A673 (cell line): ENCODE measurements around the gene AREL1. TPM values are rescaled to one million over a fixed set of nuclear protein-coding genes. Genes with fewer than 3 reads are reported as not detected.

Experiments used
- BruUV-seq: library from RNA; stranded (reverse); fragments of 400-500 nt; replicated peaks from 2 replicates; lab custom pipeline; 2021; lab: Mats Ljungman, UMichigan
- CTCF ChIA-PET: fragments of 300-600 bp; sonication (Branson Sonifier 250); formaldehyde crosslinking; loops from one replicate; lab custom pipeline; 2022; ENCODE audit warnings: antibody characterized with exemption; lab: Charles Lee
- POLR2A ChIA-PET: fragments of 300-600 bp; sonication (Branson Sonifier 250); formaldehyde crosslinking; loops from one replicate; lab custom pipeline; 2022; ENCODE audit warnings: antibody characterized with exemption; ENCODE audit not compliant: low non-redundant PET; lab: Charles Lee
- DNase-seq: peaks from one replicate; pipeline ENCODE4 v3.0.0-alpha.2; 2015; ENCODE audit warnings: low spot score
- H3K27ac ChIP-seq: fragments of 200-600 bp; sonication (generic); 2 replicates; pipeline ENCODE4 v1.5.1; 2016; ENCODE audit warnings: mixed run types, low read depth, mild to moderate bottlenecking, mixed read lengths, antibody characterized with exemption, low read length; ENCODE audit not compliant: poor library complexity, severe bottlenecking
- H3K27me3 ChIP-seq: fragments of 200-600 bp; sonication (generic); replicated peaks from 2 replicates; pipeline ENCODE4 v1.6.1; 2017; ENCODE audit warnings: mixed run types, low read depth, mild to moderate bottlenecking, mixed read lengths, antibody characterized with exemption, low read length; ENCODE audit not compliant: insufficient read depth, poor library complexity
- H3K36me3 ChIP-seq: fragments of 200-600 bp; sonication (generic); 2 replicates; pipeline ENCODE4 v1.6.1; 2016; ENCODE audit warnings: mixed run types, mild to moderate bottlenecking, mixed read lengths, antibody characterized with exemption, low read length; ENCODE audit not compliant: insufficient read depth, poor library complexity, severe bottlenecking
- H3K4me1 ChIP-seq: fragments of 200-600 bp; sonication (generic); 2 replicates; pipeline ENCODE4 v1.6.1; 2017; ENCODE audit warnings: mixed run types, mild to moderate bottlenecking, mixed read lengths, antibody characterized with exemption, low read length; ENCODE audit not compliant: insufficient read depth, poor library complexity, severe bottlenecking
- H3K4me3 ChIP-seq: fragments of 200-600 bp; sonication (generic); 2 replicates; pipeline ENCODE4 v1.5.1; 2016; ENCODE audit warnings: low read depth, mixed run types, mild to moderate bottlenecking, mixed read lengths, low read length; ENCODE audit not compliant: poor library complexity, severe bottlenecking
- H3K9me3 ChIP-seq: fragments of 200-600 bp; sonication (generic); 2 replicates; pipeline ENCODE4 v1.6.1; 2016; ENCODE audit warnings: mixed run types, low read depth, mild to moderate bottlenecking, mixed read lengths, antibody characterized with exemption, low read length; ENCODE audit not compliant: poor library complexity, severe bottlenecking
- EZH2 ChIP-seq: fragments of 200-600 bp; sonication (generic); IDR thresholded peaks from 2 replicates; pipeline ENCODE4 v1.6.1; 2017; ENCODE audit warnings: borderline replicate concordance, low read depth, mild to moderate bottlenecking, mixed read lengths, antibody characterized with exemption, low read length; ENCODE audit not compliant: poor library complexity, severe bottlenecking
- intact Hi-C: fragments of 100-400 bp; cut with micrococcal nuclease; formaldehyde crosslinking; loops from one replicate; pipeline ENCODE4 v1.10.0; 2022; ENCODE audit not compliant: unreplicated experiment
- total RNA-seq: library from RNA; stranded (reverse); gene quantifications from 2 replicates; pipeline ENCODE4 v1.2.3, GENCODE V29; 2021
- TF ChIP-seq, protein P1 (sequence below): fragments of 300-800, 200-600 bp; sonication (generic); conservative IDR thresholded peaks from 2 replicates; pipeline ENCODE4 v1.5.1; 2017; ENCODE audit warnings: low read depth, mild to moderate bottlenecking, antibody characterized with exemption, low read length, moderate library complexity, mixed read lengths

Gene AREL1
- total RNA-seq, 1 experiment from 2014 or later = 48.7 TPM

GRCh38 chr14:74614508-74615495 is 98.1 kb downstream of the AREL1 start:
- H3K27ac ChIP-seq = no peak overlapping the region
- peak; percentile 31 for DNase-seq
- peaks cover 28% of the 10 kb centered on the region for H3K4me1 ChIP-seq
- POLR2A ChIA-PET = interaction anchor here (0.5 kb wide), 1 partner anchor 475 kb away, joined by 4 read pairs; no protein-coding TSS in a partner anchor
- CTCF ChIA-PET = no interaction called here
- TF ChIP-seq EZH2 = no peak
- TF ChIP-seq, protein P1, sequence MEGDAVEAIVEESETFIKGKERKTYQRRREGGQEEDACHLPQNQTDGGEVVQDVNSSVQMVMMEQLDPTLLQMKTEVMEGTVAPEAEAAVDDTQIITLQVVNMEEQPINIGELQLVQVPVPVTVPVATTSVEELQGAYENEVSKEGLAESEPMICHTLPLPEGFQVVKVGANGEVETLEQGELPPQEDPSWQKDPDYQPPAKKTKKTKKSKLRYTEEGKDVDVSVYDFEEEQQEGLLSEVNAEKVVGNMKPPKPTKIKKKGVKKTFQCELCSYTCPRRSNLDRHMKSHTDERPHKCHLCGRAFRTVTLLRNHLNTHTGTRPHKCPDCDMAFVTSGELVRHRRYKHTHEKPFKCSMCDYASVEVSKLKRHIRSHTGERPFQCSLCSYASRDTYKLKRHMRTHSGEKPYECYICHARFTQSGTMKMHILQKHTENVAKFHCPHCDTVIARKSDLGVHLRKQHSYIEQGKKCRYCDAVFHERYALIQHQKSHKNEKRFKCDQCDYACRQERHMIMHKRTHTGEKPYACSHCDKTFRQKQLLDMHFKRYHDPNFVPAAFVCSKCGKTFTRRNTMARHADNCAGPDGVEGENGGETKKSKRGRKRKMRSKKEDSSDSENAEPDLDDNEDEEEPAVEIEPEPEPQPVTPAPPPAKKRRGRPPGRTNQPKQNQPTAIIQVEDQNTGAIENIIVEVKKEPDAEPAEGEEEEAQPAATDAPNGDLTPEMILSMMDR = no peak
- peaks cover 27% of the 10 kb centered on the region for H3K27me3 ChIP-seq
- H3K9me3 ChIP-seq = no peaks in the 10 kb centered on the region
- no peak overlapping the region for H3K4me3 ChIP-seq
- H3K36me3 ChIP-seq = no peaks in the 10 kb centered on the region
- BruUV-seq = no TSS peak
- intact Hi-C loops = no loop called here

- TF ChIP-seq EZH2 = no peak
- TF ChIP-seq, protein P1 = no peak
Observed at GRCh38 chr14:74613211-74613914, 99.5 kb downstream of the AREL1 start.

DNA sequence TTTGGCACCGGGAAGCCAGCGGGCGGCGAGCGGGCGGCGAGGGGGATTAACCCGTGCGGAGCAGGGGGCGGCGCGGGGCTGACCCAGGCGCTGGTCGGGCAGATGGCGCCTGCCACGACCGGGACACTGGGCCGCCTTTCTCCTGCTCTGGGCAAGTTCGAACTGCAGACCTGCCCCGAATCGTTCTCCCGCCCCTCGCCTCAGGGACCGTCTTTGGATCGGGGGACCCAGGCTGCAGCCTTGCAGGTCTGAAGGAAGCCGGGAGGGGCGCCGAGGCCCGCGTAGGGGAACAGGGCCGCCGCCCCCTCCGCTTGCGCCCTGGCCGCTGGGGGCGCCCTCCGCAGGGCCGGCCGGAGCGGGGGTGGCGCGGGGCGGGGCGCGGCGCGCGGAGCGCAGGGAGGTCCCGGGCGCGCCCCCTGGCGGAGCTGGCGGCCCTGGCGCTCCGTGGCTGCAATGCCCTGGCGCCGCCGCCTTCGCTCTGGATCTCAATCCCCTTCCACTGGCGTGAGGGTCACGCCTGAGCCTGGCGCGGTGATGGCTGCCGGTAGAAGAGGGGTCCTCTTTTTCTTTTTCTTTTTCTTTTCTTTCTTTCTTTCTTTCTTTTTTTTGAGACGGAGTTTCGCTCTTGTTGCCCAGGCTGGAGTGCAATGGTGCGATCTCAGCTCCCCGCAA is 100.4 kb downstream of the AREL1 start:
- intact Hi-C loops = no loop called here
- Histone ChIP-seq H3K27ac (no peak overlapping the region), H3K4me1 (peaks cover 17% of the 10 kb centered on the region), H3K27me3 (peaks cover 27% of the 10 kb centered on the region), H3K9me3 (no peaks in the 10 kb centered on the region), H3K36me3 (no peaks in the 10 kb centered on the region), H3K4me3 (peak overlapping the region; percentile 46)
- no TSS peak for BruUV-seq
- DNase-seq = peak; percentile 84
- ChIA-PET CTCF (interaction anchor here (1.1 kb wide), 2 partner anchors 14 to 292 kb away, joined by 3 read pairs; no protein-coding TSS in a partner anchor), POLR2A (no interaction called here)
- TF ChIP-seq, protein P1 = peak; percentile 44
- no peak for TF ChIP-seq EZH2

More at GRCh38 chr14:74613211-74613914, 99.5 kb downstream of the AREL1 start:
- no TSS peak for BruUV-seq
- Histone ChIP-seq H3K36me3 (no peaks in the 10 kb centered on the region), H3K9me3 (no peaks in the 10 kb centered on the region), H3K4me1 (peaks cover 21% of the 10 kb centered on the region), H3K27ac (no peak overlapping the region), H3K27me3 (peaks cover 27% of the 10 kb centered on the region), H3K4me3 (no peak overlapping the region)
- intact Hi-C loops = no loop called here
- POLR2A ChIA-PET = no interaction called here
- DNase-seq = no peak
- CTCF ChIA-PET = interaction anchor here (1.1 kb wide), 1 partner anchor 291 kb away, joined by 3 read pairs; no protein-coding TSS in a partner anchor
